HepG2 (cell line): Measurements from ENCODE around the gene CARHSP1. TPM values are rescaled to one million over a fixed set of nuclear protein-coding genes. Genes with fewer than 3 reads are reported as not detected.
A peak's percentile ranks its signal among the peaks of the same experiment; 100 is the strongest.

Experiments
- FOXK2 ChIP-seq: fragments of 450-650 bp; IDR thresholded peaks from 2 replicates; pipeline ENCODE4 v1.6.1; 2016
- HES4 ChIP-seq: sonication (generic); formaldehyde crosslinking; IDR thresholded peaks from 2 replicates; pipeline ENCODE4 v1.9.0; 2021; ENCODE audit warnings: mild to moderate bottlenecking, missing genetic modification reagents, borderline replicate concordance
- HMG20B ChIP-seq: conservative IDR thresholded peaks from 2 replicates; pipeline ENCODE4 v1.6.1; 2016; ENCODE audit warnings: missing genetic modification reagents, missing compliant biosample characterization
- ISL2 ChIP-seq: sonication (generic); formaldehyde crosslinking; IDR thresholded peaks from 2 replicates; pipeline ENCODE4 v1.5.0; 2020; ENCODE audit warnings: missing genetic modification reagents
- KDM5A ChIP-seq: fragments of 200-600 bp; sonication (generic); IDR thresholded peaks from 2 replicates; pipeline ENCODE4 v1.7.0; 2018; ENCODE audit warnings: antibody characterized with exemption, mild to moderate bottlenecking, low read length, borderline replicate concordance
- KLF12 ChIP-seq: sonication (generic); formaldehyde crosslinking; IDR thresholded peaks from 2 replicates; pipeline ENCODE4 v1.4.0; 2020; ENCODE audit warnings: missing genetic modification reagents, borderline replicate concordance
- MED1 ChIP-seq: sonication (generic); formaldehyde crosslinking; IDR thresholded peaks from 2 replicates; pipeline ENCODE4 v1.4.0; 2020; ENCODE audit warnings: missing genetic modification reagents
- NFATC3 ChIP-seq: sonication (generic); formaldehyde crosslinking; IDR thresholded peaks from 2 replicates; pipeline ENCODE4 v1.5.1; 2020; ENCODE audit warnings: mild to moderate bottlenecking, missing genetic modification reagents
- RAD51 ChIP-seq: fragments of 450-650 bp; IDR thresholded peaks from 2 replicates; pipeline ENCODE4 v1.6.1; 2016; ENCODE audit warnings: borderline replicate concordance
- SRY ChIP-seq: sonication (generic); formaldehyde crosslinking; IDR thresholded peaks from 2 replicates; pipeline ENCODE4 v1.8.0; 2022; ENCODE audit warnings: mild to moderate bottlenecking, missing genetic modification reagents
- TEAD3 ChIP-seq: optimal IDR thresholded peaks from 2 replicates; pipeline ENCODE3; 2016; ENCODE audit warnings: borderline replicate concordance
- YEATS4 ChIP-seq: sonication (generic); formaldehyde crosslinking; IDR thresholded peaks from 2 replicates; pipeline ENCODE4 v1.4.0; 2020; ENCODE audit warnings: missing genetic modification reagents, borderline replicate concordance
- ZNF143 ChIP-seq: sonication (generic); formaldehyde crosslinking; IDR thresholded peaks from 2 replicates; pipeline ENCODE4 v1.4.0; 2020; ENCODE audit warnings: missing genetic modification reagents
- ZNF333 ChIP-seq: sonication (generic); formaldehyde crosslinking; IDR thresholded peaks from 2 replicates; pipeline ENCODE4 v1.4.0; 2020; ENCODE audit warnings: mild to moderate bottlenecking, missing genetic modification reagents, borderline replicate concordance
- ZNF354B ChIP-seq: sonication (generic); formaldehyde crosslinking; IDR thresholded peaks from 2 replicates; pipeline ENCODE4 v1.8.0; 2022; ENCODE audit warnings: mild to moderate bottlenecking, missing genetic modification reagents
- ZNF362 ChIP-seq: sonication (generic); formaldehyde crosslinking; IDR thresholded peaks from 2 replicates; pipeline ENCODE4 v1.4.0; 2020; ENCODE audit warnings: missing genetic modification reagents, mild to moderate bottlenecking, borderline replicate concordance
- ZNF672 ChIP-seq: sonication (generic); formaldehyde crosslinking; IDR thresholded peaks from 2 replicates; pipeline ENCODE4 v1.8.1; 2022; ENCODE audit warnings: missing genetic modification reagents
- ZNF678 ChIP-seq: sonication (generic); formaldehyde crosslinking; IDR thresholded peaks from 2 replicates; pipeline ENCODE4 v1.4.0; 2020; ENCODE audit warnings: mild to moderate bottlenecking, missing genetic modification reagents
- ZNF746 ChIP-seq: sonication (generic); formaldehyde crosslinking; IDR thresholded peaks from 2 replicates; pipeline ENCODE4 v1.8.0; 2022; ENCODE audit warnings: mild to moderate bottlenecking, missing genetic modification reagents
- ZNF780A ChIP-seq: sonication (generic); formaldehyde crosslinking; IDR thresholded peaks from 2 replicates; pipeline ENCODE4 v1.8.0; 2022; ENCODE audit warnings: mild to moderate bottlenecking, missing genetic modification reagents, moderate library complexity
- polyA plus RNA-seq, 8 experiments: library from polyadenylated mRNA; depleted of rRNA in 3 of 8; stranded (reverse) in 7 of 8; unstranded in 1 of 8; fragments of >200 nt; fragmentation: Illumina TruSeq in 4 of 8; extraction: Trizol in 4 of 8; gene quantifications; 2 replicates each; pipeline versions ENCODE4 v1.2.1 to v1.2.3, GENCODE V29; 2011 to 2016; ENCODE audit warnings: low read depth in 4 of 8, missing spikeins in 1 of 8, mixed read lengths in 1 of 8; ENCODE audit not compliant: insufficient read depth in 1 of 8
- total RNA-seq, 5 experiments: library from RNA; depleted of rRNA; stranded (reverse); fragments of >200 nt; fragmentation: Illumina TruSeq; extraction: Trizol; gene quantifications; 2 replicates each; pipeline ENCODE4 v1.2.3, GENCODE V29; 2016; ENCODE audit warnings: low read depth in 1 of 5
- TF ChIP-seq, protein P1 (sequence below): sonication (generic); formaldehyde crosslinking; IDR thresholded peaks from 2 replicates; pipeline ENCODE4 v1.4.0; 2020; ENCODE audit warnings: mild to moderate bottlenecking, missing genetic modification reagents
- TF ChIP-seq, protein P2 (sequence below): sonication (generic); formaldehyde crosslinking; IDR thresholded peaks from 2 replicates; pipeline ENCODE4; 2020; ENCODE audit warnings: missing genetic modification reagents, mild to moderate bottlenecking, borderline replicate concordance

Gene CARHSP1
- total and polyA plus RNA-seq, 2 of the 13 experiments (the other 11 are each of a cell fraction or from before 2014, with no cell fraction given), result 173 to 345 TPM

- TF ChIP-seq FOXK2 (no peak), MED1 (peak; percentile 96), ZNF333 (CRISPR knock-in tag) (no peak), KDM5A (no peak), ZNF362 (peak; percentile 70; the same call in 1 of the 2 replicates), HMG20B (CRISPR knock-in tag) (peak; percentile 89), ISL2 (CRISPR knock-in tag) (peak; percentile 89), YEATS4 (CRISPR knock-in tag) (peak; percentile 78), NFATC3 (CRISPR knock-in tag) (peak; percentile 97), ZNF678 (CRISPR knock-in tag) (no peak), SRY (CRISPR knock-in tag) (0 out of 2 replicates have a peak, but pooled peaks have one; percentile 70), ZNF746 (CRISPR knock-in tag) (peak; percentile 84), ZNF672 (CRISPR knock-in tag) (no peak), RAD51 (no peak), KLF12 (peak; percentile 88), ZNF780A (CRISPR knock-in tag) (no peak), ZNF354B (0 out of 2 replicates have a peak, but pooled peaks have one; percentile 40), HES4 (CRISPR knock-in tag) (no peak), ZNF143 (CRISPR knock-in tag) (peak; percentile 37; the same call in 1 of the 2 replicates), TEAD3 (CRISPR knock-in tag) (peak; percentile 87)
- TF ChIP-seq, protein P1, sequence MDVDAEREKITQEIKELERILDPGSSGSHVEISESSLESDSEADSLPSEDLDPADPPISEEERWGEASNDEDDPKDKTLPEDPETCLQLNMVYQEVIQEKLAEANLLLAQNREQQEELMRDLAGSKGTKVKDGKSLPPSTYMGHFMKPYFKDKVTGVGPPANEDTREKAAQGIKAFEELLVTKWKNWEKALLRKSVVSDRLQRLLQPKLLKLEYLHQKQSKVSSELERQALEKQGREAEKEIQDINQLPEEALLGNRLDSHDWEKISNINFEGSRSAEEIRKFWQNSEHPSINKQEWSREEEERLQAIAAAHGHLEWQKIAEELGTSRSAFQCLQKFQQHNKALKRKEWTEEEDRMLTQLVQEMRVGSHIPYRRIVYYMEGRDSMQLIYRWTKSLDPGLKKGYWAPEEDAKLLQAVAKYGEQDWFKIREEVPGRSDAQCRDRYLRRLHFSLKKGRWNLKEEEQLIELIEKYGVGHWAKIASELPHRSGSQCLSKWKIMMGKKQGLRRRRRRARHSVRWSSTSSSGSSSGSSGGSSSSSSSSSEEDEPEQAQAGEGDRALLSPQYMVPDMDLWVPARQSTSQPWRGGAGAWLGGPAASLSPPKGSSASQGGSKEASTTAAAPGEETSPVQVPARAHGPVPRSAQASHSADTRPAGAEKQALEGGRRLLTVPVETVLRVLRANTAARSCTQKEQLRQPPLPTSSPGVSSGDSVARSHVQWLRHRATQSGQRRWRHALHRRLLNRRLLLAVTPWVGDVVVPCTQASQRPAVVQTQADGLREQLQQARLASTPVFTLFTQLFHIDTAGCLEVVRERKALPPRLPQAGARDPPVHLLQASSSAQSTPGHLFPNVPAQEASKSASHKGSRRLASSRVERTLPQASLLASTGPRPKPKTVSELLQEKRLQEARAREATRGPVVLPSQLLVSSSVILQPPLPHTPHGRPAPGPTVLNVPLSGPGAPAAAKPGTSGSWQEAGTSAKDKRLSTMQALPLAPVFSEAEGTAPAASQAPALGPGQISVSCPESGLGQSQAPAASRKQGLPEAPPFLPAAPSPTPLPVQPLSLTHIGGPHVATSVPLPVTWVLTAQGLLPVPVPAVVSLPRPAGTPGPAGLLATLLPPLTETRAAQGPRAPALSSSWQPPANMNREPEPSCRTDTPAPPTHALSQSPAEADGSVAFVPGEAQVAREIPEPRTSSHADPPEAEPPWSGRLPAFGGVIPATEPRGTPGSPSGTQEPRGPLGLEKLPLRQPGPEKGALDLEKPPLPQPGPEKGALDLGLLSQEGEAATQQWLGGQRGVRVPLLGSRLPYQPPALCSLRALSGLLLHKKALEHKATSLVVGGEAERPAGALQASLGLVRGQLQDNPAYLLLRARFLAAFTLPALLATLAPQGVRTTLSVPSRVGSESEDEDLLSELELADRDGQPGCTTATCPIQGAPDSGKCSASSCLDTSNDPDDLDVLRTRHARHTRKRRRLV (CRISPR knock-in tag), result no peak
- TF ChIP-seq, protein P2, sequence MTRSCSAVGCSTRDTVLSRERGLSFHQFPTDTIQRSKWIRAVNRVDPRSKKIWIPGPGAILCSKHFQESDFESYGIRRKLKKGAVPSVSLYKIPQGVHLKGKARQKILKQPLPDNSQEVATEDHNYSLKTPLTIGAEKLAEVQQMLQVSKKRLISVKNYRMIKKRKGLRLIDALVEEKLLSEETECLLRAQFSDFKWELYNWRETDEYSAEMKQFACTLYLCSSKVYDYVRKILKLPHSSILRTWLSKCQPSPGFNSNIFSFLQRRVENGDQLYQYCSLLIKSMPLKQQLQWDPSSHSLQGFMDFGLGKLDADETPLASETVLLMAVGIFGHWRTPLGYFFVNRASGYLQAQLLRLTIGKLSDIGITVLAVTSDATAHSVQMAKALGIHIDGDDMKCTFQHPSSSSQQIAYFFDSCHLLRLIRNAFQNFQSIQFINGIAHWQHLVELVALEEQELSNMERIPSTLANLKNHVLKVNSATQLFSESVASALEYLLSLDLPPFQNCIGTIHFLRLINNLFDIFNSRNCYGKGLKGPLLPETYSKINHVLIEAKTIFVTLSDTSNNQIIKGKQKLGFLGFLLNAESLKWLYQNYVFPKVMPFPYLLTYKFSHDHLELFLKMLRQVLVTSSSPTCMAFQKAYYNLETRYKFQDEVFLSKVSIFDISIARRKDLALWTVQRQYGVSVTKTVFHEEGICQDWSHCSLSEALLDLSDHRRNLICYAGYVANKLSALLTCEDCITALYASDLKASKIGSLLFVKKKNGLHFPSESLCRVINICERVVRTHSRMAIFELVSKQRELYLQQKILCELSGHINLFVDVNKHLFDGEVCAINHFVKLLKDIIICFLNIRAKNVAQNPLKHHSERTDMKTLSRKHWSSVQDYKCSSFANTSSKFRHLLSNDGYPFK, result no peak; the same call in none of the 2 replicates
These were observed 18.4 kb downstream of the CARHSP1 start (continued) for GRCh38 chr16:8850279-8850885.
